ENCODE measurements around the gene UNG. TPM values are rescaled to one million over a fixed set of nuclear protein-coding genes. Genes with fewer than 3 reads are reported as not detected.

UNG gene
- total RNA-seq, 4 donors from 2014 or later: 17.9 to 43.9 (median 40.0) TPM

- TF ChIP-seq EP300 (IDR thresholded peaks at IDR 0.05): no peak
- no peak for TF ChIP-seq CTCF (IDR thresholded peaks at IDR 0.05)
- TF ChIP-seq POLR2AphosphoS5 (IDR thresholded peaks at IDR 0.05): no peak
- no peak for TF ChIP-seq POLR2A (IDR thresholded peaks at IDR 0.05)
- 81% methylated on average over 9 of the region's 15 CpGs for WGBS
- DNase-seq (ENCODE audit: low spot score in 2 of 2): peak in 1 of 2 donors; percentile 69
These were observed 33.1 kb downstream of the UNG start for GRCh38 chr12:109130297-109131153.

GRCh38 chr12:109131154-109132050 is 34.0 kb downstream of the UNG start:
- no peaks in the 10 kb centered on the region for H3K27me3 ChIP-seq
- no peaks in the 10 kb centered on the region for H3K9me3 ChIP-seq
- DNase-seq (ENCODE audit: low spot score in 2 of 2): peak in 1 of 2 donors; percentile 77
- no peaks in the 10 kb centered on the region for H3K36me3 ChIP-seq
- no peak for TF ChIP-seq CTCF (IDR thresholded peaks at IDR 0.05)
- no peak for TF ChIP-seq EP300 (IDR thresholded peaks at IDR 0.05)
- no peak for TF ChIP-seq POLR2AphosphoS5 (IDR thresholded peaks at IDR 0.05)
- no peak for TF ChIP-seq POLR2A (IDR thresholded peaks at IDR 0.05)
- peak overlapping the region; percentile 18 for H3K27ac ChIP-seq
- peaks cover 23% of the 10 kb centered on the region for H3K4me1 ChIP-seq
- H3K4me3 ChIP-seq: no peak overlapping the region
- WGBS: 62% methylated on average over 22 of the region's 24 CpGs

More at GRCh38 chr12:109130297-109131153, 33.1 kb downstream of the UNG start:
- Histone ChIP-seq H3K4me3 (no peak overlapping the region), H3K27me3 (no peaks in the 10 kb centered on the region), H3K4me1 (peaks cover 23% of the 10 kb centered on the region), H3K27ac (peak overlapping the region; percentile 18), H3K9me3 (no peaks in the 10 kb centered on the region), H3K36me3 (no peaks in the 10 kb centered on the region)

- peak in 1 of 2 donors; percentile 75 for DNase-seq (ENCODE audit: low spot score in 2 of 2)
- Histone ChIP-seq H3K4me1 (peaks cover 16% of the 10 kb centered on the region), H3K9me3 (no peaks in the 10 kb centered on the region), H3K36me3 (no peaks in the 10 kb centered on the region), H3K27ac (no peak overlapping the region), H3K4me3 (no peak overlapping the region), H3K27me3 (no peaks in the 10 kb centered on the region)
- 40% methylated on average over 5 of the region's 6 CpGs for whole genome bisulfite sequencing
- TF ChIP-seq POLR2AphosphoS5 (IDR thresholded peaks at IDR 0.05) (peak in 1 of 3 donors; percentile 57), EP300 (IDR thresholded peaks at IDR 0.05) (no peak)
These were observed 37.0 kb downstream of the UNG start for GRCh38 chr12:109134186-109134917.

GRCh38 chr12:109137055-109137454 is 39.7 kb downstream of the UNG start:
- H3K27ac ChIP-seq: peak overlapping the region; percentile 72
- H3K4me1 ChIP-seq: peaks cover 7% of the 10 kb centered on the region
- TF ChIP-seq POLR2A (IDR thresholded peaks at IDR 0.05) (no peak), EP300 (IDR thresholded peaks at IDR 0.05) (no peak), CTCF (IDR thresholded peaks at IDR 0.05) (no peak), POLR2AphosphoS5 (IDR thresholded peaks at IDR 0.05) (no peak)
- no peak overlapping the region for H3K4me3 ChIP-seq
- DNase-seq (ENCODE audit: low spot score in 2 of 2): no peak
- no peaks in the 10 kb centered on the region for H3K9me3 ChIP-seq
- H3K27me3 ChIP-seq: no peaks in the 10 kb centered on the region
- WGBS: 83% methylated on average over 2 of the region's 2 CpGs
- H3K36me3 ChIP-seq: peaks cover 11% of the 10 kb centered on the region

GRCh38 chr12:109139360-109139759 is 42.0 kb downstream of the UNG start:
- WGBS: 93% methylated on average over 9 of the region's 9 CpGs
- Histone ChIP-seq H3K27ac (no peak overlapping the region), H3K9me3 (no peaks in the 10 kb centered on the region), H3K36me3 (peaks cover 11% of the 10 kb centered on the region), H3K4me3 (no peak overlapping the region), H3K27me3 (no peaks in the 10 kb centered on the region), H3K4me1 (peaks cover 7% of the 10 kb centered on the region)
- TF ChIP-seq POLR2AphosphoS5 (IDR thresholded peaks at IDR 0.05): no peak
- TF ChIP-seq POLR2A (IDR thresholded peaks at IDR 0.05): no peak
- no peak for TF ChIP-seq CTCF (IDR thresholded peaks at IDR 0.05)
- no peak for TF ChIP-seq EP300 (IDR thresholded peaks at IDR 0.05)
- peak; percentile 23 to 43 for DNase-seq (ENCODE audit: low spot score in 2 of 2)

Data from suprapubic skin (tissue), 4 donors.